ENCODE data around the gene CCDC12. TPM values are rescaled to one million over a fixed set of nuclear protein-coding genes. Genes with fewer than 3 reads are reported as not detected.

The CCDC12 gene
- polyA plus RNA-seq, 1 of the 3 experiments (the other 2 are of a cell fraction), result 105 TPM

GRCh38 chr3:46915297-46915822 is 61.2 kb downstream of the CCDC12 start:
- no peaks in the 10 kb centered on the region for H3K9me2 ChIP-seq
- no peak for DNase-seq
- no peak overlapping the region for H3K4me3 ChIP-seq (ENCODE audit: low read depth in 2 of 2, low read length in 1 of 2)
- H3K4me2 ChIP-seq, result no peak overlapping the region
- TF ChIP-seq RXRA (IDR thresholded peaks at IDR 0.05; ENCODE audit: borderline replicate concordance, low read depth) (no peak), PBX3 (IDR thresholded peaks at IDR 0.05) (no peak), MAX (IDR thresholded peaks at IDR 0.05; ENCODE audit: low read depth) (no peak), ZBTB33 (IDR thresholded peaks at IDR 0.05; ENCODE audit: borderline replicate concordance, low read depth) (no peak), ELF1 (IDR thresholded peaks at IDR 0.05) (no peak), TEAD4 (IDR thresholded peaks at IDR 0.05; ENCODE audit: borderline replicate concordance, insufficient read depth) (no peak), NRF1 (IDR thresholded peaks at IDR 0.05; ENCODE audit: low read depth, low read length) (no peak), CHD2 (IDR thresholded peaks at IDR 0.05; ENCODE audit: low read length, partially characterized antibody) (no peak), MEF2A (IDR thresholded peaks at IDR 0.05; ENCODE audit: borderline replicate concordance, low read depth) (no peak), JUND (IDR thresholded peaks at IDR 0.05) (no peak), NFIC (IDR thresholded peaks at IDR 0.05; ENCODE audit: borderline replicate concordance) (no peak), FOSL2 (IDR thresholded peaks at IDR 0.05; ENCODE audit: borderline replicate concordance, low read depth) (no peak)
- WGBS (ENCODE audit: low lambda C conversion rate), result 92% methylated on average over 8 of the region's 8 CpGs
- POLR2A ChIA-PET, result interaction anchor here (0.6 kb wide), 1 partner anchor 43 kb away, joined by 4 read pairs; no protein-coding TSS in a partner anchor
- no peaks in the 10 kb centered on the region for H4K20me1 ChIP-seq (ENCODE audit: insufficient read depth)
- CTCF ChIA-PET, result interaction anchor here (3.2 to 5.2 kb wide), 2 partner anchors 8 to 83 kb away, joined by 12 to 29 read pairs; no protein-coding TSS in a partner anchor
- no peak overlapping the region for H3K9ac ChIP-seq
- H3K4me1 ChIP-seq (ENCODE audit: control insufficient read depth in 1 of 2, insufficient read depth in 2 of 2, low read depth in 1 of 2, low read length in 1 of 2), result peaks cover 8 to 11% of the 10 kb centered on the region in 2 experiments
- H3K27ac ChIP-seq (ENCODE audit: low read depth in 2 of 2, low read length in 1 of 2), result no peak overlapping the region
- H3K79me2 ChIP-seq (ENCODE audit: insufficient read depth), result no peaks in the 10 kb centered on the region; the same call in 1 of the 2 replicates
- no peak overlapping the region for H2AFZ ChIP-seq (ENCODE audit: low read depth)
- peaks cover 17% of the 10 kb centered on the region for H3F3A ChIP-seq (replicated peaks; ENCODE audit: insufficient read depth)
- no peaks in the 10 kb centered on the region for H3K27me3 ChIP-seq (ENCODE audit: insufficient read depth)
- no peaks in the 10 kb centered on the region for H3K9me3 ChIP-seq
- H3K36me3 ChIP-seq (replicated peaks in 1 of 2; ENCODE audit: control insufficient read depth in 1 of 2, insufficient read depth in 2 of 2, low read length in 1 of 2), result peaks cover 24 to 43% of the 10 kb centered on the region in 2 experiments

GRCh38 chr3:46914849-46915248 is 61.7 kb downstream of the CCDC12 start:
- 98% methylated on average over 7 of the region's 7 CpGs for WGBS (ENCODE audit: low lambda C conversion rate)

More at GRCh38 chr3:46914849-46915248, 61.7 kb downstream of the CCDC12 start:
- Histone ChIP-seq H3K4me1 (ENCODE audit: control insufficient read depth in 1 of 2, insufficient read depth in 2 of 2, low read depth in 1 of 2, low read length in 1 of 2) (peaks cover 9 to 11% of the 10 kb centered on the region in 2 experiments), H4K20me1 (ENCODE audit: insufficient read depth) (no peaks in the 10 kb centered on the region), H3K9me2 (no peaks in the 10 kb centered on the region), H3K9me3 (no peaks in the 10 kb centered on the region), H3K36me3 (replicated peaks in 1 of 2; ENCODE audit: control insufficient read depth in 1 of 2, insufficient read depth in 2 of 2, low read length in 1 of 2) (peaks cover 19 to 37% of the 10 kb centered on the region in 2 experiments), H3K4me2 (no peak overlapping the region), H3K27ac (ENCODE audit: low read depth in 2 of 2, low read length in 1 of 2) (no peak overlapping the region), H3F3A (replicated peaks; ENCODE audit: insufficient read depth) (peaks cover 17% of the 10 kb centered on the region), H3K4me3 (ENCODE audit: low read depth in 2 of 2, low read length in 1 of 2) (no peak overlapping the region), H3K27me3 (ENCODE audit: insufficient read depth) (no peaks in the 10 kb centered on the region), H3K79me2 (ENCODE audit: insufficient read depth) (no peaks in the 10 kb centered on the region; the same call in 1 of the 2 replicates), H2AFZ (ENCODE audit: low read depth) (no peak overlapping the region), H3K9ac (no peak overlapping the region)
- ChIA-PET POLR2A (interaction anchor here (0.6 kb wide), 2 partner anchors 11 to 43 kb away, joined by 3 to 4 read pairs; no protein-coding TSS in a partner anchor), CTCF (interaction anchor here (2.0 to 5.2 kb wide), 4 partner anchors 8 to 426 kb away, joined by 5 to 29 read pairs (median 13); no protein-coding TSS in a partner anchor)
- DNase-seq, result no peak
- TF ChIP-seq CHD2 (IDR thresholded peaks at IDR 0.05; ENCODE audit: low read length, partially characterized antibody) (no peak), RCOR1 (IDR thresholded peaks at IDR 0.05; ENCODE audit: low read length) (no peak), TEAD4 (IDR thresholded peaks at IDR 0.05; ENCODE audit: borderline replicate concordance, insufficient read depth) (no peak), JUND (IDR thresholded peaks at IDR 0.05) (no peak)

Measured in SK-N-SH (cell line).